Posterior vena cava (tissue), 2 donors: Measurements from ENCODE around the gene PLEKHF1. TPM values are rescaled to one million over a fixed set of nuclear protein-coding genes. Genes with fewer than 3 reads are reported as not detected.
"Not testable (repeated sequence)": the region's sequence is repeated elsewhere in the genome, so short reads cannot be mapped to it uniquely, and the experiment has no call there.

Experiments
- DNase-seq: peaks from one replicate; pipeline ENCODE4 v3.0.0-alpha.2; 2020; ENCODE audit warnings: low spot score
- intact Hi-C, 2 donors: fragments of 100-400 bp; cut with DNase I; formaldehyde crosslinking; loops; one replicate each; pipeline versions ENCODE4 v1.14.1 to v1.14.2; 2022 to 2023
- total RNA-seq, 2 donors: library from RNA; stranded (reverse); fragmentation: NEBNext Ultra II Directional; extraction: Animal tissue kit (Norgen Biotek cat#: 25700); gene quantifications; one replicate each; pipeline ENCODE4 v1.2.1, GENCODE V29; 2021
- donor health status: DM: yes; HTN: yes; CAD: no.
- donor health status: DM: yes; HTN: yes; CAD: no.

The PLEKHF1 gene
- total RNA-seq, 2 donors from 2014 or later: 20.7 to 21.0 TPM

GRCh38 chr19:29687897-29688728, 22.9 kb downstream of the PLEKHF1 start:
- intact Hi-C loops: no loop called here
- no peak for DNase-seq

GRCh38 chr19:29690842-29691241, 25.6 kb downstream of the PLEKHF1 start:
- intact Hi-C loops: loop anchor here in 1 of 2 donors (5.0 kb wide), 1 partner anchor 79 kb away; no protein-coding TSS in a partner anchor

GRCh38 chr19:29694161-29694560, 28.9 kb downstream of the PLEKHF1 start:
- no peak for DNase-seq
- intact Hi-C loops: loop anchor here in 1 of 2 donors (5.0 kb wide), 1 partner anchor 82 kb away; no protein-coding TSS in a partner anchor

More at GRCh38 chr19:29690842-29691241, 25.6 kb downstream of the PLEKHF1 start:
- DNase-seq: no peak

GRCh38 chr19:29694669-29695627, 29.7 kb downstream of the PLEKHF1 start:
- intact Hi-C loops: loop anchor here in 1 of 2 donors (5.0 kb wide), 1 partner anchor 83 kb away; no protein-coding TSS in a partner anchor
- peak; percentile 92 for DNase-seq

GRCh38 chr19:29695765-29696564, 30.7 kb downstream of the PLEKHF1 start:
- DNase-seq: peak; percentile 49
- intact Hi-C loops: no loop called here

GRCh38 chr19:29696565-29696846, 31.2 kb downstream of the PLEKHF1 start:
- DNase-seq: no peak
- intact Hi-C loops: no loop called here

GRCh38 chr19:29697523-29698261, 32.4 kb downstream of the PLEKHF1 start:
- DNase-seq: peak; percentile 76
- intact Hi-C loops: no loop called here

GRCh38 chr19:29699861-29700260, 34.6 kb downstream of the PLEKHF1 start:
- peak; percentile 29 for DNase-seq
- intact Hi-C loops: no loop called here

- peak; percentile 44 for DNase-seq
- intact Hi-C loops: no loop called here
These were observed 35.2 kb downstream of the PLEKHF1 start for GRCh38 chr19:29700498-29700897.

- peak; percentile 73 for DNase-seq
- intact Hi-C loops: no loop called here
These were observed 37.1 kb downstream of the PLEKHF1 start for GRCh38 chr19:29702161-29702962.

- intact Hi-C loops: no loop called here
- peak; percentile 22 for DNase-seq
These were observed 37.7 kb downstream of the PLEKHF1 start for GRCh38 chr19:29702963-29703320.

GRCh38 chr19:29704562-29705558, 39.6 kb downstream of the PLEKHF1 start:
- peak; percentile 53 for DNase-seq
- intact Hi-C loops: no loop called here

GRCh38 chr19:29705706-29706105, 40.4 kb downstream of the PLEKHF1 start:
- peak; percentile 12 for DNase-seq
- intact Hi-C loops: no loop called here

- intact Hi-C loops: no loop called here
- peak; percentile 53 for DNase-seq
These were observed 41.4 kb downstream of the PLEKHF1 start for GRCh38 chr19:29706635-29707034.

GRCh38 chr19:29708554-29709439, 43.5 kb downstream of the PLEKHF1 start:
- intact Hi-C loops: no loop called here
- peak; percentile 82 for DNase-seq

- intact Hi-C loops: not testable (repeated sequence)
- peak; percentile 3 for DNase-seq
These were observed 44.2 kb downstream of the PLEKHF1 start for GRCh38 chr19:29709440-29709798.
